SH-SY5Y (cell line): ENCODE measurements around the gene TTLL8.

Experiments used
- GATA2 ChIP-seq: IDR thresholded peaks from 2 replicates; pipeline ENCODE4 v1.6.1; 2011; ENCODE audit warnings: mild to moderate bottlenecking, low read depth, low read length
- GATA3 ChIP-seq: IDR thresholded peaks from 2 replicates; pipeline ENCODE4 v1.6.1; 2011; ENCODE audit warnings: low read depth, mild to moderate bottlenecking, low read length, moderate library complexity

Gene TTLL8

GRCh38 chr22:50058061-50058905 is at the start of gene TTLL8:
TTLL8 (minus strand) TSS chr22:50058298.
- TF ChIP-seq GATA3 (no peak), GATA2 (no peak)

DNA sequence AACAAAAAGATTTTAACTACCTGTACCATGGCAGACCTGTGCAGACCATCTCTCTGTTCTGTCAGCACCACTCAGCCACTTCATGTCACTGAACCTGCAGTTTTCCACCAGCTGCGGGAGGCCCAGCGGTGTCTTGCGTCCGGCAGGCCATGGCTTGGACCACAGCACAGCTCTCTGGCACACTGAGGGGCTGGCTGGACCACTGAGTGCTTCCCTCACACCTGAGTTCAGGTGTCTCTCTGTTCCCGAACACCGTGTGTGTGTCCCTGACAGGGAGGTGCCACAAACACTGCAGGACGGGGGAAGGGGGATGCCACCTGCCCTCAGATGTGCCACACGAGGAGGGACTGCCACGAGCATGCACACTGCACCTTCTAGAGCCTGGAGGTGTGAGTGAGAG is 49.4 kb upstream of the TTLL8 start:
- no peak for TF ChIP-seq GATA3
- no peak for TF ChIP-seq GATA2

DNA sequence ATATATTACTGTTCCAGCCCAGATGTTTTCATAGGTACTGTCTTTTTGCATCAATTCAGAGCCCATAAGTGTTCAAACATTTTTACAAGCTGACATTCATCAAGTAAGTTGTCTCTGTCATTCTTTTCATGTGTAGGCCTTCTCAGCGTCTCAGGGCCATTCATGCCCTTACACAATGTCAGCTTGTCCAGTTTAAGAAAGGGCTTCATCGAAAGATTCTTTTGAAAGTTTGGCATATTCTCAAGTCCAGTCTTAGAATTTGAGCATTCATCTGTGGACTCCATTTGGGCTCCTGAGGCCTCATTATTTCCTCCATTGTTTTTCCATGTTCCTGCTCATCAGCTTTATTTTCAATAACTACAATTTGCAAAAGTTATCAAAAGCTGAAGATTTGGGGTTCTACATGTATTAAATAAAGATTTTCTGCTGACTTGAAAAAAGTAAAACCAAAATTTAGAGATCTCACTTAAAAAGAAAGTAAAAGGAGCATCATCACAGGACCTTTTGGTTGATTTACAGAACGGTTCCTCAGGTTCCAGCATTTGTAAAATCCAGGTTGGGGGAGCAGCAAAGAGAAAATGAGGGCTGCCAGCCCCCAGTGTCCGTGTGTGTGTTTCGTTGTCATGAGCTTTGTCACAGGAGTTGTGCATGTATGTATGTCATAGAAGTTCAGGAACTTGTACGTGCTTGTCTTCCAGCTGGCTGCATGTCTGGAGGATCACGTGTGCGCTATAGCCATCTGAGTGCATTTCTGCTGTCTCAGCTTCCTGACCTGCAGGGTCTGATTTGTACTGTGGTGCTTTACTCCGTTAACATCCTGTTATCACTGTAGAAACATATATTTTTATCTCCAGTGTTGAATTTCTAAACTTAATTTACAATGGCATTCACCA is 47.4 kb upstream of the TTLL8 start:
- TF ChIP-seq GATA3, result no peak
- no peak for TF ChIP-seq GATA2

GRCh38 chr22:50104141-50104544 is 46.0 kb upstream of the TTLL8 start:
- TF ChIP-seq GATA3, result no peak
- no peak for TF ChIP-seq GATA2

DNA sequence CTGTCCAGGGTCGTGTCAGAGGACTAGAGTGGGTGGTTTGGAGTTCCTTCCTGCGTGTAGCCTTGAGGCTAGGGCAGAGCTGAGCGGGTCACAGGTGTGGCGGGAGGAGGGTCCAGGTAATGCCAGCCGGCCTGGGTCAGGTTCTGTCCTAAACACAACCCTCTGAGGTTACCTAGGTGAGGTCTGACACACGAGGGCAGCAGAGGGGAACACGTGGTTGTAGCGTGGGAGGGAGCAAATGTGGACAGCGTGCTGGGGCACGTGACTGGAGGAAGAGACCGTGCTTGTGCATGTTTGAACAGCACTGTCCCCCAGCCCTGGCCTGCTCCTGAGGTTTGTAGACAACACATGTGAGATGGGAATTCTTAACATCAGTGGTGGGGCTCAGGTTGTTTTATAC is 44.8 kb upstream of the TTLL8 start:
- TF ChIP-seq GATA2 (no peak), GATA3 (no peak)

- no peak for TF ChIP-seq GATA2
- TF ChIP-seq GATA3, result no peak
Measured at GRCh38 chr22:50101870-50102565, 43.9 kb upstream of the TTLL8 start.

DNA sequence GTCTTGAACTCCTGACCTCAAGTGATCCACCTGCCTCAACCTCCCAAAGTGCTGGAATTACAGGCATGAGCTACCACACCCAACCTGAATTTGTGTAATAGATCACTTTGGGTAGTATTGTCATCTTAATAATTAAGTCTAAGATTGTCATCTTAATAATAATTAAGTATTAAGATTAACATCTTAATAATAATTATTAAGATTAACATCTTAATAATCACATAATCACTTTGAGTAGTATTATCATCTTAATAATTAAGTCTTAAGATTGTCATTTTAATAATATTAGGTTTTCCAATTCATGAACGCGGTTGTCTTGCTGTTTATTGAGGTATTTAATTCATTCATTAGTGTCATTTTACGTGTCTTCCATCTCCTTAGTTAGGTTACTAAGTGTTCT is 40.0 kb upstream of the TTLL8 start:
- TF ChIP-seq GATA3, result no peak
- TF ChIP-seq GATA2, result no peak

DNA sequence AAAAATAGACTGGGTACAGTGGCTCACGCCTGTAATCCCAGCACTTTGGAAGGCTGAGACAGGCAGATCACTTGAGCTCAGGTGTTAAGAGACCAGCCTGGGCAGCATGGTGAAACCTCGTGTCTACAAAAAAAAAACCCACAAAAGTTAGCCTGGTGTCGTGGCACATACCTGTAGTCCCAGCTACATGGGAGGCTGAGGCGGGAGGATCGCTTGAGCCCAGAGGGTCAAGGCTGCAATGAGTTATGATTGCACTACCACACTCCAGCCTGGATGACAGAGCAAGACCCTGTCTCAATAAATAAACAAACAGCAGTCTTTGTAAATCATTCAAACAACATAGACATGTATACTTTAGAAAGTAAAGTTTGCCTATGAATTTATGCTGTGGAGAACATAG is 34.2 kb upstream of the TTLL8 start:
- no peak for TF ChIP-seq GATA2
- TF ChIP-seq GATA3, result no peak

GRCh38 chr22:50091092-50091768 is 33.1 kb upstream of the TTLL8 start:
- TF ChIP-seq GATA3 (no peak), GATA2 (no peak)

GRCh38 chr22:50090412-50090714 is 32.3 kb upstream of the TTLL8 start:
- TF ChIP-seq GATA2, result no peak
- TF ChIP-seq GATA3, result no peak

DNA sequence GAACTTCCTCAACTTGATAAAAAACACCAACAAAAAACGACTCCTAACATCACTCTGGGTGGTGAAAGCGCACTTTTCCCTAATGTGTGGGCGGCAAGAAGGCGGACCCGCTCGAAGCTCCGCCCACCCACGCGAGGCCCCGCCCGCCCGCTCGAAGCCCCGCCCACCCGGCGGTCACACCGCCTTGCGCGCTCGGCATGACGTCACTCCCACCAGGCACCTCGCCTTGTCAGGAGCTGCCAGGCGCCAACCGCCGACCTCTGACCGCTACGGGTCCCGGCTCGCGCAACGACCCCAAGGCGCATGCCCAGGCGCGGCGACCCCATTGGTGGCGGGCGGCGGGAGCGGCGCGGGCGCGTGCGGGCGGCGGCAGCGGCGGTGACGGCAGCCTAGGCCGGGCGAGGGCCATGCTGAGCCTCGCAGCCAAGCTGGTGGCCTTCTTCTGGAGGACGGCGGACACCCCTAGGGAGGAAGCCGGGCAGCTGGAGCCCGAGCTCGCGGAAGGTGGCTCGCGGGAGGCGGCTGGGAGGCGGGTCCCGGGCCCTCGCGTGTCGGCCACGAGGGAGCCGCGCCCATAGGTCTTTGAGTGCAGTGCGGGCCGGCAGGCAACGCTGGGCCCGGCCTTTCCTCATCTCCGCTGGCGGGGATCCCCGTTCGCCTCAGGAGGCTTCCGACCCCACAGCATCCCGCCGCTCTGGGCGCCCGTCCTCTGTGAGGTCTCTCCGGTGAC is 31.7 kb upstream of the TTLL8 start, which contains the start of gene MOV10L1:
MOV10L1 (plus strand) TSS at position 325 of the 730 bp plus-strand sequence; CDS start at position 408, 83 bp downstream.
- no peak for TF ChIP-seq GATA2
- TF ChIP-seq GATA3, result no peak

- no peak for TF ChIP-seq GATA3
- TF ChIP-seq GATA2, result no peak
Measured at GRCh38 chr22:50089231-50089630, 31.1 kb upstream of the TTLL8 start.

GRCh38 chr22:50088096-50088495 is 30.0 kb upstream of the TTLL8 start:
- no peak for TF ChIP-seq GATA2
- TF ChIP-seq GATA3, result no peak
